Globus pallidus (tissue), 1 donor: ENCODE results near the gene IKZF3.
"Not testable (repeated sequence)": the region's sequence is repeated elsewhere in the genome, so short reads cannot be mapped to it uniquely, and the experiment has no call there.

Experiments used
- DNase-seq: peaks from one replicate; pipeline ENCODE4 v3.0.0-alpha.2; 2015; ENCODE audit warnings: low spot score

The IKZF3 gene

DNA sequence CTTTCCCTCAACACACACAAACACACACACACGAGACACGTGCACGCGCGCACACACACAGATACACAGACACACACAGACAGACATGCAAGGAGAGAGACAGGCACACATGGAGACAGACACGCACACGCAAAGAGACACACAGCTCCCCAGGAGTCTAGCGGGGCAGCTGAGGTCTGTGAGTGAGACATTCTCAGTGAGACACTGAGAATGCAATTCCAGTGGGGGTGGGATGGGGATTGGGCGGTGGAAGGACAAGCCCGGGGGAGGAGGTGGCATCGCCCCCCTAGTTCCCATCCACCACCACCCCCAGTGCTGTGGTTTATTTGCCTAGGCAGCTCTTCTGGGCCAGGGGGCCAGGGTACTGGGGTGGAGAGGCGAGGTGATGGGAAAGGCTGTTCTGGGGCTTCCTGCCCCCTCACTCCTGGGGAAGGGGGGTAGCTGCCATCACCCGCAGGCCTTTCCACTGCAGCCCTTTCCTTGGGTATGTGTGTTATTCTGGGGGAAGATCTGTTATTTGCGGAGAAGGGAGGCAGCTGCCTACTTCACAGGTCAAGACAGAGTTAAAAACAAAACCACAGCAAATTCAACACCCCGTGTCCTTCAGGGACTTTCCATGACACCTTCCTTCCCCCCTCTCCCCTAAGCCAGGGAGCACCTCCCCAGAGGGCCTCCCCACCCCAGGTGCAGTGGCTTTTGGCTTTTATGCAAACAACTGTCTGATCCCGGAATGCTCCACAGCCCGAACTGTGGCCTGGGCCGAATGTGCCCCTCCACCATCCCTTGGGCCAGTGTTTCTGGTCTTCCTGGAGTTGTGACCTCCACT lies 108.3 kb downstream of the IKZF3 start:
- no peak for DNase-seq

DNA sequence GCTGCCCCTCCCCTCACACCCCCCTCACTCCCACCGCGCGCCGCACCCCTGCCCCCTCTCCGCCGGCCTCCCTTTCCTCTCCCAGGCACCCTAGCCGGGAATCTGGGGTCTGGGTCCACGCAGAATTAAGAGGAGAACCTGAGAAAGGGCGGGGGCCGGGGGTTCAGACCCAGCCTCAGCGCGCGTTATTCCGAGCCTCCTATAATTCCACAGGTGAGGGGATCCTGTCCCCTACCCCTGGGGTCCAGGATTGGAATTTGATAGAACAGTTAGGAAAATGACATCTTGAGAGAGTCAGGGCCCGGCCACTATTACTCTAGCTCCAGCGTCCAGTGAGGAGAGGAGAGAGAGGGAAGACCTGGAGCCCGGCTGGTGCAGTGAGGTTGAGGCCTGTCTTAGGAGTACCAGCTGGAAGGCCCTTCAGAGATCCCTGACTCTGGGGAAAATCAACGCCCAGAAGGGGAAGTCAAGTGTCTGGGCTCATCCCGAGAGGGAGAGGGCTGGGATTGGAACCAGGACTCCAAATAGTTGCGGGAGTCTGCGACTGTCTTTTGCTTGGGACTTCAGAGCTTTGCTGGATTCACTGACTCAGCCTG lies 109.1 kb downstream of the IKZF3 start:
- peak; percentile 3 for DNase-seq

DNA sequence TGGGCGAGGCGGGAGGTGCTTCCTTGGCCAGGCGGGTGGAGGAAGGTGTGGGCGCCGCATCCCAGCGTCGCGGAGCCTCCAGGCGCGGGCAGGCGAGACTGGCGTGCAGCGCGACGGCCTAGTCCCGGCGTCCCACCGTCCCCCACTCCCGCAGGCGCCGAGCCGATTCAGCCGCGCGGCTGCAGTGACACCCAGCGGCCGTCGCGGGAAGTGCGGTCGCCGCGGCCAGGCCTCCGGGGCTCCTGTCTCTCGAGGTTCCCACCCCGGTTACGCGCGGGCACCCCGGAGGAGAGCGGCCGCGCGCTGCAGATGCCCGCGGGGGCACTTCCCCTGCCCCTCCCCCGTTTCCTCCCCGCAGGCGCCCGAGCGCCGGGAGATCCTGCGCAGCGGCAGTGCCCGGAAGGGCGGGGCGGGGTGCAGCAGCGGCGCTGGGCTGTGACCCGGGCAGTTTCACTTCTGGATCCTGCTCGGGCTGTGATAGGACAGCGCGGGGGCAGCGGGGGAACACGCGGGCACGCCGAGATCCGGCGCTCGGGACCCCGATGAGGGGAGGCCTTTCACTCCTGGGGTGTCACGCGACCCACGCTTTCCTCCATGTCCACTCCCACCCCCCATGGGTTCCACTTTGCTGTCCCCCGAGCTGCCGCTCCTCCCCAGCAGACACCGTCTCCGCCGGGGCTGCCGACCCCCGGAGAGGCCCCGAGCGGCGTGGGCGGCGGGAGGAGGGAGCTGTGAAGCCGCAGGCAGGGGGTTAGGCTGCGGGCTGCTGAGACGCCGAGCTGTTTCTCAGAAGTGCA lies 109.8 kb downstream of the IKZF3 start:
- peak; percentile 81 for DNase-seq

DNA sequence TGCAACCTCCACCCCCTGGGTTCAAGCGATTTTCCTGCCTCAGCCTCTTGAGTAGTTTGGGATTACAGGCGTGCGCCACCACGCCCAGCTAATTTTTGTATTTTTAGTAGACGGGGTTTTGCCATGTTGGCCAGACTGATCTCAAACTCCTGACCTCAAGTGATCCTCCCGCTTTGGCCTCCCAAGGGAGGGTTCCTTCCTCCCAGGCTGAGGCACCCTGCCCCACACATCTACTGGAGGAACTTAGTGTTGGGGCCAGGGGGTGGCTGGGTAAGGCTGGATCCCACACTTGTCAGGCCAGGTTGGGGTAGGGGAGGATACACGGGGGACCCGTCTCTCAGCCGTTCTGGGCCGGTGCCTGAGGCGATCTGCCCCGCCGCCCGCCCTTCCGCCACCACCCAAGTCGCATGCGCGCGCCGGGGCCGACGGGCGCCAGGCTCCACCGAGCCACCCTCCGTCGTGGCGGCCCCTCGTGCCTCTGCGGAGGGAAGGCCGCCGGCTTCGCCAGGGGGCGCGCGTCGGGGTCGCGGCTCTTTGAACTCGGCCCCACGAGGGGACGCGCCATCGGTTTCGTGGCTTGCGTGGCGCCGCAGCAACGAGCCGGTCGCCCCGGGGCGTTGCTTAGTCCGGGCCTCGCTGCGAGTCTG lies 110.5 kb downstream of the IKZF3 start:
- no peak for DNase-seq

DNA sequence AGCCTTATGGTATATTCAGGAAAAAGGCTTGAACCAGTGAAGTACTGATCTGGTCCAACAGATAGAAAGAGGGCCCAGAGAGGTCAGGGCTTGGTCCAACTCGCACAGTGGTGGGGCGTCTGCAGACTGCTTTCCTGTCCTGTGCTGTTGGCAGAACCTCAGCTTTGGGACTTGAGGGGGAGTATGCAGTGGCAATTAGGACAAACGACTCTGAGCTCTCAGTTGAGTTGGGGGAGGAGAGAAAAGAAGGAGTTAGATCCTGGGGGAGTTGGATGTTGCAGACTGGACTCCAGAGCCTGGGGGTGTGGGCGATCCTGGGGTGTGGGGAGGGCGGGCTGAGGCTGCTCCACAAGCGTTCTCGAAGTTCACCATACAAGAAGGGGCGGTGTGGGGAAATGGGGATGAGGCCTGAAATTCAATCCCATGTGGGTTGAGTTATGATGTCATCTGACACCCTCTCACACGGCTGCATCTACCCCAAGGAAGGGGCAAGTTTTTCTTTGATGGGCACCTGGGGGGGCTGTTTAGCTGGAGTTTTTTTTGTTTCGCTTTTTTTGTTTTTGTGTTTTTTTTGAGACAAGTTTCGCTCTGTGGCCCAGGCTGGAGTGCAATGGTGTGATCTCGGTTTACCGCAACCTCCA lies 111.8 kb downstream of the IKZF3 start:
- DNase-seq, result no peak

DNA sequence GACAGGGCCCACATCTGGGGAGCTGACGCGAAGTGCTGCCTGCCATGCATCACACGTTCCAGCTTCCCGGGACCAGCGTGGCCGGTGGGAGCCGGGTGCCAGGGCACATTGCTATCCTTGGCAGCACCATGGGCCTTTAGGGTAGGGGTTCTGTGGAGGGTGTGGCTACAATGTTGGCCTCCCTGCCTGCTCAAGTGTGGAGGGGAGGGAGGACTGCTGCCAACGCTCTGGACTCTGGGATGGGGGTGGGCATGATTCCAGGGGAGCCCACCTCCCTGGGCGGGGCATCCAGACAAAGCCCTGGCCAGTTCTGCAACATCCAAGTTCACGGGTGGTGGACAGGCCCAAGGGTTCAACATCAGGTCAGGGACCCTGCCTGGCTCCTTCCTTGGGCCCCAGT lies 112.5 kb downstream of the IKZF3 start:
- DNase-seq, result no peak

DNA sequence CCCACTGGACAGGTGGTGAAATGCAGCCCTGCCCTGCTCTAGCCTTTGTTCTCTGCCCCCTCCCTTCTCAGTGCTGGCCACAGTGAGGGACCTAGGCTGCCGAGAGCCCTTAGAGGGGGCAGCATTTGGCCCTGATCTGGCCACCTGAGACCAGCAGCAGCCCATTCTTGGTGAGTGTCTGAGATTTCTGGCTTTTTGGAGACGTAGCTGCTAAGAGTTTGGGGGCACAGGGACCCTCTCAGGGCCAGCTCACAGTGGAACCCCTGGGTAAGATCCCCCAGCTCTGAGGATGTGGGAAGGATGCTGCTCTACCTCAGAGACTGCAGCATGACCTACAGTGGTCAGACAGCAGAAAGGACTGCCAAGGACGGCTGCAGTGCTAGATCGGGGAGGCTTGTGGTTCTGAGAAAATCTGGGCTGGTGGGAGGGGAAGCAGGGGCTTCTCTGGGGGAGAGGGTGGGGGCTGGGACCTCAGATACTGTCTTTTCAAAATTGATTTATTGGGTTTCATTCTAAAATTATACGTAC lies 113.0 kb downstream of the IKZF3 start:
- no peak for DNase-seq

DNA sequence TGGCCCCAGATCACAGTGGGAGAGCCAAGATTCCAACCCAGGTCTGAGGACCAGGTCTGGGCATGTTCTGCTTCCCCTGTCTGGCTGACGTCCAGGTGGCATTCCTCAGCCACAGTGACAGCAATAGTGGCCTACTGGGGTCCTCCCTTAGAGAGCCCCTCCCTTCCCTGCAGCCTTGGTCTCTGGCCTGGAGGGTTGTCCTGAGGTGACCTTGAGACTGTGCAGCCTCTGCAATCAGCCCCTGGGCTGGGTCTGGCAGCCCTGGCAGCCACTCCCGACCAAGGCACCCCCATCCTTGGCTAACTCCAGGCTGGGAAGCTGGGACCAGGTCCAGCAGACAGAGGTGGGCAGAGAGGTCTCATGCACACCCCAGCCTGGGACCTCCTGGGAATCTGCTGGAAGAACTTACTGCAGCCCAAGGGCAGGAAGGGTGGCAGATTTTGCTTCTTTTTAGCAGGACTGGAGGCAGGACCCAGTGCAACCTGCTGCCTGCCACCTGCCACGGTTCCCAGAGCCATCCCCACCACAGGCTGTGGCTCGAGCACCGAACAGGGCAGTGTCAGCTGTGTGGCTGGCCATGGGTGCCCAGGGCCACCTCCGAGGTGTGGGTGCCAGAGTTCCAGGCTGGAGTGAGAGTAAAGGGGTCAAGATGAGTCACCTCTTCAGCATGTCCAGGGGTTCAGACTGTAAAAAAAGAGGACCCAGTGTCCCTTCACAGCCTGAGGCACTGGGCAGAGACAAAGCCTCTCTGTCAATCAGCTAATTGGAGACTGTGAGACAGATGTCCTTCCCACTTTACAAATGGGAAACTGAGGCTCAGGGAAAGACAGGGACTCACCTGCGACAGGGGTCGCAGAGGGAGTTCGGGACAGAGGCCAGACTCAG lies 113.7 kb downstream of the IKZF3 start:
- no peak for DNase-seq

DNA sequence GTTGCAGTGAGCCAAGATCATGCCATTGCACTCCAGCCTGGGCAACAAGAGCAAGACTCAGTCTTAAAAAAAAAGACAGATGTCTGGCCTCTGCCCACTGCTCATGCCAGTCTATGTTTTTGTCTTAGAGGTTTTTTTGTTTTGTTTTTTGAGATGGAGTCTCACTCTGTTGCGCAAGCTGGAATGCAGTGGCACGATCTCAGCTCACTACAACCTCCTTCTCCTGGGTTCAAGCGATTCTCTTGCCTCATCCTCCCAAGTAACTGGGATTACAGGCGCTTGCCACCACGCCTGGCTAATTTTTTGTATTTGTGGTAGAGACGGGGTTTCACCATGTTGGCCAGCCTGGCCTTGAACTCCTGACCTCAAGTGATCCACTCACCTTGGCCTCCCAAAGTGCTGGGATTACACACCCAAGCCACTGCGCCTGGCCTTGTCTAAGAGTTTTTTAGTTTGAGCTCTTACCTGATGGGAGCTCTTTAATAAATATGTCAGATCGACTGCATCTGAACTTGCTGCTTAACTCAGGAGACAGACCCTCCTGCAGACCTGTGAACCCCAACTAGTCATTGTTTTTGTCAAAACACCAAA lies 115.6 kb downstream of the IKZF3 start:
- DNase-seq, result not testable (repeated sequence)

DNA sequence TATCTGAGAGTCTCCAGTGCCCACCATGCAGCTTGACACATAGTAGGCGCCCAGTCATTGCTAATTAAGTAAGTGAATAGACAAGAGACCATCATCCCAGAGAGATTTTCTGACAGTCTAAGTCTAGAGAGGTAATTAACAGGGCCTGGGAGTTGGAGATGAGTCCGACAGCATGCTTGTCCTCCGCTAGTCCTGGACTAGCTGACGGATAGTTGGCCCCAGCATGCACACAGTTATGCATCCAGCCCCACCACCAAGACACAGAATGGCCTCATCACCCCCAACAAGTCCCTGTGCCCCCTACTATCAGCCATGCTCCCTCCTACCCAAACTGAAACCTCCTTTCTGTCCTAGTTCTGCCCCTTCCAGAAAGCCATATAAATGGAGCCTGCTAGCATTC lies 116.4 kb downstream of the IKZF3 start:
- no peak for DNase-seq

DNA sequence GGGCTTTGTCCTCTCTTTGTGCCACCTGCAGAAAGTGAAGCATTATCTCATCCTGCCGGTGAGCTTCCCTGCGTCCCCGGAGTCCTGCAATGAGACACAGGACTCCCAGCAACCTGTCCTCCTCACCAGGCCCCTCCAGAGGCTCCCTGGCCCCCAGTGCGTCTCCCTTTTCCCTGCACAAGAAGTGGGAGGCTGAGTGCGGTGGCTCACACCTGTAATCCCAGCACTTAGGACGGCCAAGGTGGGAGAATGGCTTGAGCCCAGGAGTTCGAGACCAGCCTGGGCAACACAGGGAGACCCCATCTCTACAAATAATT lies 118.0 kb downstream of the IKZF3 start:
- no peak for DNase-seq

DNA sequence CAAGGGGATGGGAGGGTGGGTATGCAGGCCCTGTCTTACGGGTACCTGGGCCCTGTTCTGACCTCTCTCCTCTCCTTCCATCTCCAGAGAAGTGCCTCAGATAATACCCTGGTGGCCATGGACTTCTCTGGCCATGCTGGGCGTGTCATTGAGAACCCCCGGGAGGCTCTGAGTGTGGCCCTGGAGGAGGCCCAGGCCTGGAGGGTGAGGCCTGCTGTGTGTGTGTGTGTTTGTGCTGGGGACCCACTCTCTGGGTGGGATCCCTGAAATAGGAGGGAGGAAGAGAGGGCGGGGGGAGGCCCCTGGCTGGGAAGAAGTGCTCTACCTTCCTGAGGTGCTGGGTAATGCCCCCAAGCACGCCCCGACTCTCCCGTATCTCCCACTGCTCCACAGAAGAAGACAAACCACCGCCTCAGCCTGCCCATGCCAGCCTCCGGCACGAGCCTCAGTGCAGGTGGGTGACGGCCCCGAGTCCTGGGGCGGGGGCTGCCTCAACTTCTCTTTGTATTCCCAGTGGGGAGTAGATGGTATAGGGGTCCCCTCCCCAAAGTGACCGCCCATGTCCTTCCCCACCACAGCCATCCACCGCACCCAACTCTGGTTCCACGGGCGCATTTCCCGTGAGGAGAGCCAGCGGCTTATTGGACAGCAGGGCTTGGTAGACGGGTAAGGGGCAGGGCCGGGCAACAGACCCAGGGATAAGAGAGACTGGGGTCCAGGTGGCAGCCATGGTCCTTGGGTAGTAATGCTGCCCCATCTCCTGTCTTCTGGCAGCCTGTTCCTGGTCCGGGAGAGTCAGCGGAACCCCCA lies 118.6 kb downstream of the IKZF3 start:
- DNase-seq, result no peak

DNA sequence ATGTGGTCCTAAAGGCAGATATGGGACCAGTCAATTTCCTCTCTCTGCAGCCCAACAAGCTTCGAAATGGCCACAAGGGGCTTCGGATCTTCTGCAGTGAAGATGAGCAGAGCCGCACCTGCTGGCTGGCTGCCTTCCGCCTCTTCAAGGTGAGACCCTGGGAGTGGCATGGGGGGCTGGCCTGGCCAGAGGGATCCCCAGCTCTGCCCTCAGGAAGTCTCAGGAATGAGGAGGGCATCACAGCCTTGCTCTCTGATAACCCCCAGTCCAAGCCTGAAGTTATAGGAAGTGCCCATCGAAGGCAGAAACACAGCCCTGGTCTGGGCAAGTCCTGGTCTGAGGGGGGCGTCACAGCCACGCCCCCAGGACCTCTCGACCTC lies 119.3 kb downstream of the IKZF3 start:
- no peak for DNase-seq

DNA sequence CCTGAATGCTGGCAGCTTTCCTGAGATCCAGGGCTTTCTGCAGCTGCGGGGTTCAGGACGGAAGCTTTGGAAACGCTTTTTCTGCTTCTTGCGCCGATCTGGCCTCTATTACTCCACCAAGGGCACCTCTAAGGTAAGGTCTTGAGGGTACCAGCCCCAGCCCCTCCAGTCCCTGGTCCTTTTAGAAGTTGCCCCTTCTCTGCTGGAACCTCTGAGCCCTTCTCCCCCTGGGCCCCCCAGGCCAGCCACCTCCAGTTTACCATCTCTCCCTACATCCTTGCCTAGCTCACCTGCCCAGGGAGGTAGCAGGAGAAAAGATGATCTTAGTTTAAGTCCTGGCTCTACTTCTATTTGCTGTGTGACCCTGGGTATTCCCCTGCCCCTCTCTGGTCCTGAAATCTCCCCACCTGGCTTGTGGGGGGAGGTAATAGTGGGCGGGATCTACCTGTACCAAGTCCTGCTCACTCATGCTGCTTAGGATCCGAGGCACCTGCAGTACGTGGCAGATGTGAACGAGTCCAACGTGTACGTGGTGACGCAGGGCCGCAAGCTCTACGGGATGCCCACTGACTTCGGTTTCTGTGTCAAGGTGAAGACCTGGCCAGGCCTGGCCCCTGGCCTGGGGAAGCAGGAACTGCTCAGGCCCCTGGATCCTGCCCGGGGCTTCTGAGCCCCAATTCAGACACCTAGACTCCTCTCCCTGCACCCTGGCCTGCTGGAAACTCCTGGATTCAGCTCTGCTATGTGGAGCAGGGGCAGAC lies 119.9 kb downstream of the IKZF3 start:
- DNase-seq, result no peak

DNA sequence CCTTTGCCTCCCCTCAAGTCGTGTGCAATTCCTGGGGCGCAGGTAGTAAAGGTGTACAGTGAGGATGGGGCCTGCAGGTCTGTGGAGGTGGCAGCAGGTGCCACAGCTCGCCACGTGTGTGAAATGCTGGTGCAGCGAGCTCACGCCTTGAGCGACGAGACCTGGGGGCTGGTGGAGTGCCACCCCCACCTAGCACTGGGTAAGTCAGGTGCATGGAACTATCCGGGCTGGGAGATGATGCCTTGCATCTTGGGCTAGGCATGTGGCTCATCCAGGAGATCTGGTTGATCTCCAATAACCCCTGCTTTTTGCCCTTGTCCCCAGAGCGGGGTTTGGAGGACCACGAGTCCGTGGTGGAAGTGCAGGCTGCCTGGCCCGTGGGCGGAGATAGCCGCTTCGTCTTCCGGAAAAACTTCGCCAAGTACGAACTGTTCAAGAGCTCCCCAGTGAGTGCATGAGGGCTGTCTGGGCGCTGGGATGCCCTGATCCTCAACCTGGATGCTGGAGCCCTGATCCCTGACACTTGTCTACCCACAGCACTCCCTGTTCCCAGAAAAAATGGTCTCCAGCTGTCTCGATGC lies 121.2 kb downstream of the IKZF3 start:
- DNase-seq, result no peak

DNA sequence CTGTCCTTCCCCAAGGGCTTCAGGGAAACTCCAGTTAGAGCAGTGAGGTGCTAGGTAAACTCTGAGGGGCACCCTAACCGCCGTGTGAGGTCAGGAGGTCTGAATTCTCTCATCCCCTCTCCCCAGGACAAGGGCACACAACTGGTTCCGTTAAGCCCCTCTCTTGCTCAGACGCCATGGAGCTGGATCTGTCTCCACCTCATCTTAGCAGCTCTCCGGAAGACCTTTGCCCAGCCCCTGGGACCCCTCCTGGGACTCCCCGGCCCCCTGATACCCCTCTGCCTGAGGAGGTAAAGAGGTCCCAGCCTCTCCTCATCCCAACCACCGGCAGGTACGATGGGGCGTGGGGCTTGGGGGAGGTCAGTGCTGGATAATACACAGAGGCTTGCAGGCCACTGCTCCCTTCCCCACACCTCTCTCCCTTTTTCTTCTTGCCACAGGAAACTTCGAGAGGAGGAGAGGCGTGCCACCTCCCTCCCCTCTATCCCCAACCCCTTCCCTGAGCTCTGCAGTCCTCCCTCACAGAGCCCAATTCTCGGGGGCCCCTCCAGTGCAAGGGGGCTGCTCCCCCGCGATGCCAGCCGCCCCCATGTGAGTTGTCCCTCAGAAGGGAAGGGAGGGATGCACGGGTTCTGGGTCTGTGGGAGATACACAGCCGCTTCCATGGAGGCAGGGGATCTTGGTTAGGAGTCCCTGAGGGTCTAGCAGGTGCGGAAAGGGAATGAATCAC lies 121.8 kb downstream of the IKZF3 start:
- DNase-seq, result no peak

DNA sequence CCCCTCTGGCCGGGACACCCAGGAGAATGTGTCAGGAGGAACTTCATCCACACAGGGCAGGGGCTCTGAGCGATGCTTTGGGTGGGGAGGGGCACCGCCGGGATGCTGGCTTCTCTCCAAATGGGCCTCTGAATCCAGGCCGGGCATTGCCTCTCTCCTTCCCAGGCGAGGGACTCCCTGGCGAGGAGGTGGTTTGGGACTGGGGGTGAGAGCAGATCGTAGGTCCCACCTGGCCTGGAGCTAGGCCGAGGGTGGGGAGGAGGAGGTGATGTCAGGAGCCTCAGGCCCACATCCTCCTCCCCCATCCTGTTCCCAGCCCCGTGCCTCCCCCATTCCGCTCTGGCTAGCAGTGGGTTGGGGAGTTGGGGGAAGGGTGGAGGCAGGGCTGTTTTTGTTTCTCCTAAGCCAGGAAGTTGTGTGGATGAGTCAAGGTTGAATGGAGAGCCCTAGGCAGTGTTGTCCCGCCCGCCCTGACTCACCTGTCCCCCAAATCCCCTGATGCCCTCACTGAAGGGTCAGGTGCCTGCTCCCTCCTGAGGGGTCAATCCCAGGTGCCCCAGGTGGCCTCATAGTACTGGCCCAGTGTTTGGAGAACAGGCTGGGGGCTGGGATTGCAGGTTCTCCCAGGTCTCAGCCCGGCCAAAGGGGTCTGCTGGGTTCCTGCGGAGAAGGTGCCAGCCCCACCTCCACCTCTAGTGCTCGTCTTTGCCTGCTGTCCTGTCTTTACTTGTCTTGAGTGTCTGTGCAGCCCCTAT lies 123.6 kb downstream of the IKZF3 start:
- no peak for DNase-seq
